GM12864 (cell line): ENCODE results near the gene GBX2.

Experiments used
- DNase-seq: peaks from one replicate; pipeline ENCODE4 v3.0.0-alpha.2; 2011; ENCODE audit warnings: low read depth
- H3K4me3 ChIP-seq: 2 replicates; pipeline ENCODE4 v1.5.1; 2011; ENCODE audit warnings: mild to moderate bottlenecking, low read depth, low read length, control low read depth
- TF ChIP-seq, protein P1 (sequence below): IDR thresholded peaks from 2 replicates; pipeline ENCODE4 v1.5.1; 2011; ENCODE audit warnings: low read depth, mild to moderate bottlenecking, moderate library complexity, low read length, control low read depth, inconsistent platforms; ENCODE audit errors: missing control alignments

The GBX2 gene

DNA sequence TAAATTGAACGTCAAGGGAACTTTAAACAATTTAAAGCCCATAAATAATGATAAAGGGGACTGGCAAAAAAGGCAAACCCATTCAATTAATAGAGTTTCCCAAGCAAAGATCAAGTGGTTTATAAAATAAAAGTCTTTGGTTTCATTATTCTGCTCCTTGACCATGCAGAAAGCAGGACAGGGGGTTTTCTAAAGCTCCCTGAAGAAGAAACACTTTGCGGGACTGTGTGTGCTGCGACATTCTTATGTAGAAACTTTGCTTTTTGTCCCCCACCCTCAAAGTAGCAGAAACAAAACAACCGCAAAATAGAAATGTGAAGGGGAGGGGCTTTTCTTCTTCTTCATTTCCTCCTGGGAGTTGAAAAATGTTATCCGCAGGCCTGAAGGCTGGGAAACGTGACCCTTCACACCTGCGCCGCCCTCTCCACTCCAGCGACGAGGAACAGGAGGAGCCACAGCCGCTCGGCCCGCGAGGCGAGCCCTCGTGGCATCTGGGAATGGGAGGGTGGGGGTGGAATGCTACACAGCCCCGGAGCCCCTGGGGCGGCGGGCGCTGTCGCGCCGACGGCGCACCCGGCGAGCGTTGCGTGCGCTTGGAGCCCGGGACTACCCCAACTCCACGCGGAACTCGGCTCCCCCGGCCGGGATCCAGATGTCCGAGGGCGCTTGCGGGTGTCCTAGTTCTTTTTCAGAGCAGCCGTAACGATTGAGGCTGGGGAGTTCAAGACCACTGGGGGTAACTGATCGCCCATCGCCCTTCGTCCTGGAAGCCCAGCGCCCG lies 4.3 kb upstream of the GBX2 start:
- H3K4me3 ChIP-seq = no peak overlapping the region
- DNase-seq = no peak

DNA sequence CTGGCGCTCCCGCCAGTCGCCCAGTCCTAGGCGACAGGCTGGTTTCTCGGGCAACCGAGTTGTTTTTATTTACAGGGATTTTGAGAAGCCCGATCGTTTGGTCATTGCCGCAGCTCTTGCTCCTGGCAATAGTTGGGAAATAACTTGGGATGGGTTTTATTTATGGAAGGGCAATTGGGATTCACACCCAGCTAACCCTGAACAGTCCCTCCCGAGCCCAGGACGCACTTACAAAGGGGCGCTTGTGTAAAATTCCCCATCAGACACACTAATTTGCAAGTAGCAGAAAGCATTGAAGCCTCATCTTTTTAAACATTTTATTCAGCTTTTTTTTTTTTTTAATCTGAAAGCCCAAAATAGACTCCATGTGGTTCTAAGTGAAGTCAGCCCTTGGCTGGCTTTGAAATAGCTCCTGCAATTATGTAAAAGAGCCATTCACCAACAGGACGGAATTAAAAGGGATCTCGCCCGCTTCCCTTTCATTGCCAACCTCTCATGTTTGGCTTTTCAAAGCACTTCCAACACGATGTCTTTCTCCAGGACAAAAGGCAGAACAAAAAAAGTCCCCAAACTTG lies 3.6 kb upstream of the GBX2 start:
- DNase-seq = no peak
- H3K4me3 ChIP-seq = no peak overlapping the region
- TF ChIP-seq, protein P1, sequence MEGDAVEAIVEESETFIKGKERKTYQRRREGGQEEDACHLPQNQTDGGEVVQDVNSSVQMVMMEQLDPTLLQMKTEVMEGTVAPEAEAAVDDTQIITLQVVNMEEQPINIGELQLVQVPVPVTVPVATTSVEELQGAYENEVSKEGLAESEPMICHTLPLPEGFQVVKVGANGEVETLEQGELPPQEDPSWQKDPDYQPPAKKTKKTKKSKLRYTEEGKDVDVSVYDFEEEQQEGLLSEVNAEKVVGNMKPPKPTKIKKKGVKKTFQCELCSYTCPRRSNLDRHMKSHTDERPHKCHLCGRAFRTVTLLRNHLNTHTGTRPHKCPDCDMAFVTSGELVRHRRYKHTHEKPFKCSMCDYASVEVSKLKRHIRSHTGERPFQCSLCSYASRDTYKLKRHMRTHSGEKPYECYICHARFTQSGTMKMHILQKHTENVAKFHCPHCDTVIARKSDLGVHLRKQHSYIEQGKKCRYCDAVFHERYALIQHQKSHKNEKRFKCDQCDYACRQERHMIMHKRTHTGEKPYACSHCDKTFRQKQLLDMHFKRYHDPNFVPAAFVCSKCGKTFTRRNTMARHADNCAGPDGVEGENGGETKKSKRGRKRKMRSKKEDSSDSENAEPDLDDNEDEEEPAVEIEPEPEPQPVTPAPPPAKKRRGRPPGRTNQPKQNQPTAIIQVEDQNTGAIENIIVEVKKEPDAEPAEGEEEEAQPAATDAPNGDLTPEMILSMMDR = no peak

More for the DNA sequence above, 4.3 kb upstream of the GBX2 start:
- TF ChIP-seq, protein P1 = no peak

DNA sequence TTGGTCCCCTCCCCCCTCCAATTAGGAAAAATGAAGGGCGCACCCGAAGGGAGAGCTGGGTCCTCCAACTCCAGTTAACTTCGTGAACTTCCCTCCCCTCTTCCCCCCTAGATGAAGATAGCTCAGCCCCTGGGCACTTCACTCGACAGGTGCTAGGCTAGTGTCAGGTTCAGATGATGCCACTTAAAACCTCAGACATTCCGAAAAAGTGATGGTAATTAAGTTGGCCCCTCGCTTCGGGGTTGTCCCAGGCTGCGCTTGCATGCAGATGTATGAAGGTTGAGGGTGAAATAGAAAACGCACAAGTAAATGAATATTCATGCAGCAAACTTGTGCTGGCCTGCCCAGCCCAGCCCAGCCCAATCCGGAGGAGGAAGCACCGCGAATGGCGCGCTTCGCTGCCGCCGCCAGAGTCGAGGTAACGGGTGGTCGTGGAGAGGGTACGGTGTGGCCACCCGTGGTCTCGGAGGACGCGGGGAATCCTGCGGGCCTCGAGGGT lies 3.0 kb upstream of the GBX2 start:
- TF ChIP-seq, protein P1 = no peak
- H3K4me3 ChIP-seq = no peak overlapping the region
- DNase-seq = no peak

DNA sequence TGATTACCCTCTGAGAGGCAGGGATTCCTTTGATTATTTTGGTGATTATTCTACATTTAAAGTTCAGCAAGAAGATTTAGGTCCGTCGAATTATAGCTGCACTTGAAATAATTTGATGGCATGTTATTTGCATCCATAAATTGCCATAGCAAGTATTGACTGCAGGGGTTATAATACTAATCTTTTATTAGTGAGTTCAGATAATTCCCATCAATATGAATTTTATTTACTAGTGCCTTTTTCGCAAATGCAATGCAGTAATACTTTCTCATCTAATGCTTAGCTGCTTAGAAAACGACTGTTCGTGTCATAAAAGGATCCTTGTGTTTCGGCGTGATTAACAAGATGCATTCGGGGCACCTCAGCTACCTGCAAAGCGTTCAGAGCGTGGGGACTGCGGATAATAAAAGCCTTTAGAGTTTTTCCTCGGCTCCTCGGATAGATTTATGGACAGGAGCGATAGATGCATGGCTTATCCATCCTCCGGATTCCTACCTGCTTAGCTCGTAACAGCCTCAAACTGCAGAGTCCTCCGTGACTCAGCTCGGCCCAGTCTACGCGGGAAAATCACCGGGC lies 2.5 kb upstream of the GBX2 start:
- TF ChIP-seq, protein P1 = no peak
- DNase-seq = no peak
- H3K4me3 ChIP-seq = no peak overlapping the region

DNA sequence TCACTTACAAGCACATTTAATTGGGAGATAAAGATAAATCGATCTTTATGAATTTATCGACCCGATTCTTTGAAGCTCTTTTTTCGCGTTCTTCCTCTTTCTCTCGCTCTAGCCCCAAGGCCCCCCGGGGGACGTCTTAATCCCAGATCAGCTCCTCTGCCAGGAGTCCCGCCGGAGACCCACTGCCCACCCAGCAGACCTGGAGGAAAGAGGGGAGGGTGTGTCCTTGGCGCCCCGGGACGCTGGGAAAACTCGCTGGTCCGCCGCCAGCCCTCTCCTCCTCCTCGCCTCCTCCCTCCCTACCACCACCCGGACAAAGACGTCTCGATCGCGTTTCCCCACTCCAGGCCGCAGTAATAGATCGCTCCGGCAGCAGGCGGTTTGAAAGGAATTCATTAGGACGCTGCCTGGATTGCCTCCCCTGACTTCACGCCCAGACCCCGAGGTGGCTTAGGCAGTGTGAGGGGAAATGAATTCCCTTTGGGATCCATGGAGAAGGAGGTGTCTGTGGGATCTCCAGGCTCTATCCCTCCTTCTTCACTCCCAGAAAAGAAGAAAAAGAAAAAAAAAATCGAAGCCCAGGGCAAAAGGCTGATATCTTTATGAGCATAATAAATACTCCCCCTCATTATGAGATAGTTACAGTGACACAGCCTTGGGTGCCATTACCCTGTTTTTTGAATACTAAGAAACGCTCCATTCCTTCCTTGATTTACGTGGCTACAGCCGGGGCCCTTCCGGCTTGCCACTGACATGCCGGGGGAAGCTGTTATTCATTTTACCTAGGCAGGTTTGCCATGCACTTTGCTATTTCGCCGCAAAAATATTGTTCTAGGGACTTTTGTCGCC lies 1.8 kb upstream of the GBX2 start:
- TF ChIP-seq, protein P1 = no peak
- no peak overlapping the region for H3K4me3 ChIP-seq
- DNase-seq = no peak

DNA sequence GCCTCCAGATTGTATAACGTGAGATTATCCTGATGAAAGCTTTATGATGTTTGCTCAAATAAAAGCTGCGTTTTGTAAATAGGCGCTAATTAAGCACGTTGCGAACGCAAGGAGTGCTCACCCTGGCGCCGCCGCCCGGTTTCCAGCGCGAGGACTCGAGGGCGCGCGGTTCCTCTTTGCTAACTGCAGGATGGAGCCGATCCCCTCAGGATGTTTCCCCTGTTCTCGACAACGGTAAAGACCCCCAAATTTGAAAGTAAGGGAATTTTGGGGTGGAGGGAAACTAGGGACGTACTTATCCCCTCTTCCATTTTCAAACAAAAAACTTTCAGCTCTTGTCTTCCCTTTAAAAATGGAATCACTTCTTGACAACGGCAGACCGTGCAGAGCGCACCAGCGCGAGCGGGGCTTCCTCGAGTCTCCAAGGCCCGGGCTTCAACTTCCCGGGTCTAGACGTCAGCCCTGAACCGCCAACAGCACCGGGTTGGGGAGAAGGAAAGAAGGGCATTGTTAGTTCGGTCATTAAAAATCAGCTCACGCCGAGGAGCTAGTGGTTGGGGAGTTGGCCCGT lies 1.1 kb upstream of the GBX2 start:
- DNase-seq = no peak
- TF ChIP-seq, protein P1 = no peak
- H3K4me3 ChIP-seq = no peak overlapping the region
